Measurements from ENCODE around the gene HERPUD1. TPM values are rescaled to one million over a fixed set of nuclear protein-coding genes. Genes with fewer than 3 reads are reported as not detected.
A peak's percentile ranks its signal among the peaks of the same experiment; 100 is the strongest.

HERPUD1 gene
- total RNA-seq, 1 donor from 2014 or later, result 42.1 TPM

- TF ChIP-seq CTCF (conservative IDR thresholded peaks at IDR 0.05; ENCODE audit: low read depth, low read length), result no peak
- H3K4me3 ChIP-seq (ENCODE audit: low read depth, low read length), result no peak overlapping the region
- DNase-seq (ENCODE audit: low read depth), result no peak
Measured at GRCh38 chr16:56950051-56950450, 18.1 kb downstream of the HERPUD1 start.

- TF ChIP-seq CTCF (conservative IDR thresholded peaks at IDR 0.05; ENCODE audit: low read depth, low read length), result no peak
- H3K4me3 ChIP-seq (ENCODE audit: low read depth, low read length), result no peak overlapping the region
- no peak for DNase-seq (ENCODE audit: low read depth)
Measured at GRCh38 chr16:56950455-56950854, 18.5 kb downstream of the HERPUD1 start.

DNA sequence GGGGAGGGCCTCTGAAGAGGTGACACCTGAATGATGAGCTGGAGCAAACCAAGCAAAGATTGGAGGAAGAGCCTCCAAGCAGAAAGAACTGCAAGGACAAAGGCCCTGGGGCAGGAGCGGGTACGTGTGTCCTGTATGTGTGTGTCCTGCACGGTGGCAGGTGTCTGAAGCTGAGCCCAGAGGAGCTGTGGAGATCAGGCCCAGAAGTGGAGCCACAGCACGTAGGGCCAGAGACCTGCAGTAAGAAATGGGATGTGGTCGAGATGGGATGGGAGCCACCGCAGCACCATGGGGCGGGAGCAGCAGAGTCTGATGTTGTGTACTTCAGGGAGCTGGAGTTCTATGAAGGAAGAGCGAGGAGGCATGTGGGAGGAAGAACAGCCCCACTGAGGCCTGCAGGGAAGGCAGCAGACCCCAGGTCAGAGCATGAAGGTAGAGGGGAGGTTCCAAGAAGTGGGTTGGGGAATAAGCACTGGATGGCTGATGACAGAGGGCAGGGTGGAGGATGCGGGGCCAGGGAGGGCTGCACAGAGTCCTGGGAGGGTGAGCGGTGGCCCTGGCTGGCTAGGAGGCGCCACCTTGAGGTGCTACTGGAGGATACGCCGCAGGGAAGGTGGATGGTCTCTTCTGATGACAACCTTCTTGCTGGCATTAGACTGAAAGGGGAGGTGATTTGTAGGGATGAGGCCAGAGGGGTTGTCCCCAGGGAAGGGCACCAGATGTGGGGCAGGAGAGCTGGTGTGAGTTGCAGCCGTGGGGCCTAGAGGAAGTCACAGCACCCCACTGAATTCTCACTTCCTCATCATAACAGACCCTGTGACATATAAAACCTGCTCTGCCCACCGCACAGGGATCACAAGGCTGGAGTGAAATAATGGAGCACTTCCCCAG, 19.2 kb downstream of the HERPUD1 start:
- no peak for DNase-seq (ENCODE audit: low read depth)

GRCh38 chr16:56953006-56953405, 21.1 kb downstream of the HERPUD1 start:
- no peak overlapping the region for H3K4me3 ChIP-seq (ENCODE audit: low read depth, low read length)
- DNase-seq (ENCODE audit: low read depth), result no peak
- no peak for TF ChIP-seq CTCF (conservative IDR thresholded peaks at IDR 0.05; ENCODE audit: low read depth, low read length)

More for the DNA sequence above, 19.2 kb downstream of the HERPUD1 start:
- H3K4me3 ChIP-seq (ENCODE audit: low read depth, low read length), result no peak overlapping the region
- peak; percentile 76 for TF ChIP-seq CTCF (conservative IDR thresholded peaks at IDR 0.05; ENCODE audit: low read depth, low read length)

- TF ChIP-seq CTCF (conservative IDR thresholded peaks at IDR 0.05; ENCODE audit: low read depth, low read length), result no peak
- no peak overlapping the region for H3K4me3 ChIP-seq (ENCODE audit: low read depth, low read length)
- no peak for DNase-seq (ENCODE audit: low read depth)
Measured at GRCh38 chr16:56956076-56956475, 24.1 kb downstream of the HERPUD1 start.

DNA sequence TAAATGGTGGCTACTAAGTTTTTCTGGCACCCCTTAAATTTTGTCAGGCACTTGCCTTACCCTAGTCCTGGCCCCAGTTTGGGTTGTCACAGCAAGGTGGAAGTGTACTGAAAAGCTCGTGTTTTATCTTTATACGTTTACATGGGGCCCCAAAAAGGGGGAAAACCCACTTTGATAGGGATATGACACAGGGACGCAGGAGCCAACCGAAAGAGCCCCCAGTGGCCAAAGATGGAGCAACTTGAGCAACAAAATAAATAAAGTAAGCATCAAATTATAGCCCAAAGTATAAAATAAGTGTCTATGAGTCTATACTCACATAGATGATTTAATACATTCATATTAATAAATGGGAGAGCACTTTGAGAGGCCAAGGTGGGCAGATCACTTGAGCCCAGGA, 24.8 kb downstream of the HERPUD1 start:
- H3K4me3 ChIP-seq (ENCODE audit: low read depth, low read length), result no peak overlapping the region
- no peak for DNase-seq (ENCODE audit: low read depth)
- peak; percentile 20 for TF ChIP-seq CTCF (conservative IDR thresholded peaks at IDR 0.05; ENCODE audit: low read depth, low read length)

Measured in epithelial cell of proximal tubule (primary cell).